Measurements from ENCODE around the gene LYST.

The LYST gene

GRCh38 chr1:235688096-235688495 lies 178.6 kb downstream of the LYST start:
- in situ Hi-C loops (cut with HindIII; ENCODE audit: low pct_unique_long_range_greater_than_20kb, low sequenced_read_pairs), result no loop called here
- no peak for TF ChIP-seq JUND (IDR thresholded peaks at IDR 0.05; ENCODE audit: low read depth)
- DNase-seq (ENCODE audit: low read depth in 1 of 2, low spot score in 1 of 2), result no peak

- no peak for TF ChIP-seq JUND (IDR thresholded peaks at IDR 0.05; ENCODE audit: low read depth)
- DNase-seq (ENCODE audit: low read depth in 1 of 2, low spot score in 1 of 2), result no peak
These were observed 183.1 kb downstream of the LYST start for GRCh38 chr1:235683653-235684052.

GRCh38 chr1:235682216-235682615 lies 184.5 kb downstream of the LYST start:
- in situ Hi-C loops (cut with HindIII; ENCODE audit: low pct_unique_long_range_greater_than_20kb, low sequenced_read_pairs), result no loop called here
- no peak for TF ChIP-seq JUND (IDR thresholded peaks at IDR 0.05; ENCODE audit: low read depth)
- no peak for DNase-seq (ENCODE audit: low read depth in 1 of 2, low spot score in 1 of 2)

More at GRCh38 chr1:235683653-235684052, 183.1 kb downstream of the LYST start:
- in situ Hi-C loops (cut with HindIII; ENCODE audit: low pct_unique_long_range_greater_than_20kb, low sequenced_read_pairs), result no loop called here

DNA sequence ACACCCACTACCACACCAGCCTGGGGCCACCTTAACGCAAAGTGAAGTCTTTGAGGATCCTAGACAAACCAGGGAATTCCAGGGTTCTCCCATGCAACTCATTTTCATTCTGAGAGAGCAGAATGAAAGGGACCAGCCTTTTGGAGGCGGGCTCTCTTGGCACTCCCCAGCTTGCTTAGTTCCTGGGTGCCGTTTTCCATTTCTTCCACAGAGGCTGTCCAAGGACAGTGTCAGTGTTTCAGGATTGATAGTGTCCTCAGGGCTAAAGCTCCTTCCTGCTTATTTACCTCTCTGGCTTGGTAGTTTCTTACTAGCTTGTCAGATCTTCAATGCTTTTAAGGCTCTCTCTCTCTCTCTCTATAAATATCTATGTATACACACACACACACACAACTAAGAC lies 187.1 kb downstream of the LYST start:
- in situ Hi-C loops (cut with HindIII; ENCODE audit: low pct_unique_long_range_greater_than_20kb, low sequenced_read_pairs), result no loop called here
- no peak for TF ChIP-seq JUND (IDR thresholded peaks at IDR 0.05; ENCODE audit: low read depth)
- peak; percentile 43 to 84 for DNase-seq (ENCODE audit: low read depth in 1 of 2, low spot score in 1 of 2)

DNA sequence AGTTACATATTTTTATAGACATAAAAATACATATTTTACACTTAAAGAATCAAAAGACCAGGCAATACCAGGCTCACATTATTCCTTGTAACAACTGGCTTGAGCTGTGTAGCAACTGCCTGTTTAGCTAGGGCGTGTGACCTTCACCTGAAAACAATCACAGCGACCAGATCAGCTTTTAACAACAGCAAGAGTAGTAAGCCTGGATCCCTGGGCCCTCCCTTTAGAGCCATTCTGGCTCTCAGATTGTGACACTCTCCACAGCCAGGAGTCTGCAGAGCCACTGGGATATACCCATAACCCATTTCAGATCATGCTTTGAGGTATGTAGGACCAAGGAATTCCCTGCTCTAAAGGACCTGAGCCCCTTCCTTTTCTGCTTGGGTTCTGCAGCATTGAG lies 187.7 kb downstream of the LYST start:
- peak in 1 of 2 experiments; percentile 8 for DNase-seq (ENCODE audit: low read depth in 1 of 2, low spot score in 1 of 2)
- in situ Hi-C loops (cut with HindIII; ENCODE audit: low pct_unique_long_range_greater_than_20kb, low sequenced_read_pairs), result no loop called here
- TF ChIP-seq JUND (IDR thresholded peaks at IDR 0.05; ENCODE audit: low read depth), result no peak

- peak in 1 of 2 experiments; percentile 35 for DNase-seq (ENCODE audit: low read depth in 1 of 2, low spot score in 1 of 2)
- in situ Hi-C loops (cut with HindIII; ENCODE audit: low pct_unique_long_range_greater_than_20kb, low sequenced_read_pairs), result no loop called here
- TF ChIP-seq JUND (IDR thresholded peaks at IDR 0.05; ENCODE audit: low read depth), result no peak
These were observed 191.4 kb downstream of the LYST start for GRCh38 chr1:235675152-235675890.

- DNase-seq (ENCODE audit: low read depth in 1 of 2, low spot score in 1 of 2), result no peak
- in situ Hi-C loops (cut with HindIII; ENCODE audit: low pct_unique_long_range_greater_than_20kb, low sequenced_read_pairs), result no loop called here
- no peak for TF ChIP-seq JUND (IDR thresholded peaks at IDR 0.05; ENCODE audit: low read depth)
These were observed 192.7 kb downstream of the LYST start for GRCh38 chr1:235673981-235674380.

DNA sequence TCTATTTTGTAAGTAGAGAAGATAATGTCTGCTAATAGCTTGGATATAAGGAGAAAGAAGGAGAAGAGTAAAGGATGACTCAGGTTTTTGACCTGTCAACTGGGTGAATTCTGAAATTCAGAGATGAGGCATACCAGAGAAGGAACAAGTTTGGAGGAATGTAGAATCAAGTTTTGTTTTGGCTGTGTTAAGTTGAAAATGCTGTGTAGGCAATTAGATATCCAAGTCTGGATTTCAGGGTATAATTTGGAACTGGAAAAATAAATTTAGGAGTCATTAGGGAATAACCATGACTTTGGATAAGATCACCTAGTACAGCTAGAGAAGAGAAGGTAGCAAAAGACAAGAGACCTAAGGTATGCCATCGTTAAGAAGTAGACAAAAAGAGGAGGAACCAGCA lies 194.7 kb downstream of the LYST start:
- no peak for TF ChIP-seq JUND (IDR thresholded peaks at IDR 0.05; ENCODE audit: low read depth)
- no peak for DNase-seq (ENCODE audit: low read depth in 1 of 2, low spot score in 1 of 2)
- in situ Hi-C loops (cut with HindIII; ENCODE audit: low pct_unique_long_range_greater_than_20kb, low sequenced_read_pairs), result no loop called here

- in situ Hi-C loops (cut with HindIII; ENCODE audit: low pct_unique_long_range_greater_than_20kb, low sequenced_read_pairs), result no loop called here
- no peak for TF ChIP-seq JUND (IDR thresholded peaks at IDR 0.05; ENCODE audit: low read depth)
- DNase-seq (ENCODE audit: low read depth in 1 of 2, low spot score in 1 of 2), result no peak
These were observed 196.4 kb downstream of the LYST start for GRCh38 chr1:235670157-235670776.

- no peak for TF ChIP-seq JUND (IDR thresholded peaks at IDR 0.05; ENCODE audit: low read depth)
- no peak for DNase-seq (ENCODE audit: low read depth in 1 of 2, low spot score in 1 of 2)
- in situ Hi-C loops (cut with HindIII; ENCODE audit: low pct_unique_long_range_greater_than_20kb, low sequenced_read_pairs), result no loop called here
These were observed 197.4 kb downstream of the LYST start for GRCh38 chr1:235669277-235669676.

GRCh38 chr1:235663628-235664027 lies 203.1 kb downstream of the LYST start:
- in situ Hi-C loops (cut with HindIII; ENCODE audit: low pct_unique_long_range_greater_than_20kb, low sequenced_read_pairs), result no loop called here
- no peak for TF ChIP-seq JUND (IDR thresholded peaks at IDR 0.05; ENCODE audit: low read depth)
- no peak for DNase-seq (ENCODE audit: low read depth in 1 of 2, low spot score in 1 of 2)

DNA sequence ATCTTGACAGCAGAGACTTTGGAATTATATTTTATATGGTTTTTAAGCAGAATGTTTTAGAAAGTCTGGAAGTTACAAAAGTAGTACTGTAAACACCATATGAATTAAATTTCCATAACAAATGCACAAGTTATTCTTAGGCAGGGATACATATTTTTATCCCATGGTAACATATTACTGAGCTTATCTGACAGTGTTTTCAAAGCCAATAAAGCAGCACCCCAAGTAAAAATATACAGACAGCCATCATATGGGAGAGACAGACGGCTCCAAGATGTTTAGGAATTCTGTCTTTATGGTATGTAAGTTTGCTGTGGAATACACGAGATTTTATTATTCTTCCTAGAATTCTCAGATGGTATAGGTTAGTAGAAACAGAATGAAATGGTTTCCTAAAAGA lies 205.1 kb downstream of the LYST start:
- no peak for TF ChIP-seq JUND (IDR thresholded peaks at IDR 0.05; ENCODE audit: low read depth)
- DNase-seq (ENCODE audit: low read depth in 1 of 2, low spot score in 1 of 2), result no peak
- in situ Hi-C loops (cut with HindIII; ENCODE audit: low pct_unique_long_range_greater_than_20kb, low sequenced_read_pairs), result no loop called here

DNA sequence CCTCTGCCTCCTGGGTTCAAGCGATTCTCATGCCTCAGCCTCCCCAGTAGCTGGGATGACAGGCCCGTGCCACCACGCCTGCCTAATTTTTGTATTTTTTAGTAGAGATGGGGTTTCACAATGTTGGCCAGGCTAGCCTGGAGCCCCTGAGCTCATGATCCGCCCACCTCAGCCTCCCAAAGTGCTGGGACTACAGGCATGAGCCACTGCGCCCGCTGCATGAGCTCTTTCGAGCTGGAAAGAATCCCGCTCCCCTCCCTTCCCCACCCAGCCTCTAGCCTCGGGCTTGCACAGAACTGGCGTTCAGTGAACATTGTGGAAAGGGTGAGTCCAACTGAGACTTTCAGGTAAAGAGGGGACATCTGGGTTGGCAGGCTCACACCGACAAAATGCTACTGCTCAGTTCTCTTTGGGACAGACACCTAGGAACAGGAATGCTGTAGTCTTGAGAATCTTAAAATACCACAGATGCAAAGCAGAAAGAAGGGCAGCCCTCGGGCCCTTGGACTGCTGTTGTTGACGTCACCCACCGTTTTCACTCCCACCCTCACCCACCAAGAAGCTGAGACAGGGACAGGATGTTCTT lies 207.4 kb downstream of the LYST start:
- TF ChIP-seq JUND (IDR thresholded peaks at IDR 0.05; ENCODE audit: low read depth), result no peak
- DNase-seq (ENCODE audit: low read depth in 1 of 2, low spot score in 1 of 2), result no peak
- in situ Hi-C loops (cut with HindIII; ENCODE audit: low pct_unique_long_range_greater_than_20kb, low sequenced_read_pairs), result no loop called here

Measured in T47D (cell line).